HG03175 (cell line): ENCODE results near the gene PSMC5.
A peak's percentile ranks its signal among the peaks of the same experiment; 100 is the strongest.
"Not testable (repeated sequence)": the region's sequence is repeated elsewhere in the genome, so short reads cannot be mapped to it uniquely, and the experiment has no call there.

Experiments used
- ATAC-seq: cut with Tn5 transposase; IDR thresholded peaks from one replicate; pipeline ENCODE4 v1.9.1; 2021; ENCODE audit warnings: mild to moderate bottlenecking, moderate library complexity; ENCODE audit not compliant: unreplicated experiment

The PSMC5 gene

DNA sequence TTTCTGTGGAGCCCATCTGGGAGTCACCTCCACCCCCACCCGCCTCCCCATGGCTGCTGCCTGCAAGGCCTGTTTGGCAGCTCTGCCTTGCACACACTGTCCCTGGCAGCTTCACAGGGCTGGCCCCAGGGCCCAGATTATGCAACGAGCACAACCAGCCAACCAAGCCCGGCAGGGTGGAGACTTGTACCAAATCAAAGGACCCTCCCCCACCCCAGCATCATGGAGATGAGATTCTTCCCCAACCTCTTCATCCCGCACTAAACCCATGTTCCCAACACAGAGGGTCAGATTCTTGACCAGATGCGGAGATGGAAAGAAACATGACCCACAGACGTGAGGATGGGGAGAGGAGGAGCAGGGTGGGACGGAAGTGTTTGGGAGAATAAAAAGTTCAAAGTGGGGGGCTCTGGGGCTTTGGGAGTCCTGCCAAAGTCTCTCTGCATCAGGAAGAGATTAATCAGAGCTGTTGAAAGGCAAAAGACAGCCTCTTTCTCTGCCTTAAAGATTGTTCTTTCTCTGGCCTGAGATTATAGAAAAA, 11.5 kb downstream of the PSMC5 start:
- ATAC-seq: no peak

DNA sequence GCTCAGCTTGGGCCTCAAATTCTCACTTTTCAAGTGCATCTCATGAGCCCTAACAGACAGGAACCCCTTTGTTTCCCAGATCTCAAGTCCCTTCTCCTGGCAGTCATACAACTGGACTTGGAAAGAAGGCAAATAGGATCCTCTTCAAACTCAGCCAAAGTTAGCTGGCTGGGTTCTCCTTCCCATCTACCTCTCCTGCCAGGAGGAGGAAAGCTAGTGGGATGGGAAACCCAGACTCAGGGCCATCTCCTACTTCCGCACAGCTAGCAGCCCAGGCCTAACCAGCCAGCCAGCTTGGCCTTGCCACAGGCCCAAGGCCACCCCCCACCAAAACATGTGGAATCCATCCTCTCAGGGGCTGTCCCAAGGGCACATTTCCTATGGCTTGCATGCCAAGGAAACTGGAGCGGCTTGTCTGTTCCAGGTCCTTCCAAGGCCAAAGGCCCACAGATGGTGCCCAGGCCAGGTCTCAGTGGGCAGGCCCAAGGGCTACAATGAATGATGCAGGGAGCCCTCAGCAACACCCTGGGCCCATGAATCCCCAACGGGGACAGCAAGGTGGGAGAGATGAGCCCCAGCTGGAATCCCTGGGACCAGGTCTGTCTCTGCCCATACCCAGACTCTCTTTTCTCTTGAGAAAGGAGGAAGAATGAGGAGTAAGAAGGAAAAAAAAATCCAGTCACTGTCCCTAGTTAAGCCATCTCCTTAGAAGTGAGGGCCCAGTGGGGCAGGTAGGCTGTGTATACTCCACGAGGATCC, 13.5 kb downstream of the PSMC5 start:
- ATAC-seq: no peak

DNA sequence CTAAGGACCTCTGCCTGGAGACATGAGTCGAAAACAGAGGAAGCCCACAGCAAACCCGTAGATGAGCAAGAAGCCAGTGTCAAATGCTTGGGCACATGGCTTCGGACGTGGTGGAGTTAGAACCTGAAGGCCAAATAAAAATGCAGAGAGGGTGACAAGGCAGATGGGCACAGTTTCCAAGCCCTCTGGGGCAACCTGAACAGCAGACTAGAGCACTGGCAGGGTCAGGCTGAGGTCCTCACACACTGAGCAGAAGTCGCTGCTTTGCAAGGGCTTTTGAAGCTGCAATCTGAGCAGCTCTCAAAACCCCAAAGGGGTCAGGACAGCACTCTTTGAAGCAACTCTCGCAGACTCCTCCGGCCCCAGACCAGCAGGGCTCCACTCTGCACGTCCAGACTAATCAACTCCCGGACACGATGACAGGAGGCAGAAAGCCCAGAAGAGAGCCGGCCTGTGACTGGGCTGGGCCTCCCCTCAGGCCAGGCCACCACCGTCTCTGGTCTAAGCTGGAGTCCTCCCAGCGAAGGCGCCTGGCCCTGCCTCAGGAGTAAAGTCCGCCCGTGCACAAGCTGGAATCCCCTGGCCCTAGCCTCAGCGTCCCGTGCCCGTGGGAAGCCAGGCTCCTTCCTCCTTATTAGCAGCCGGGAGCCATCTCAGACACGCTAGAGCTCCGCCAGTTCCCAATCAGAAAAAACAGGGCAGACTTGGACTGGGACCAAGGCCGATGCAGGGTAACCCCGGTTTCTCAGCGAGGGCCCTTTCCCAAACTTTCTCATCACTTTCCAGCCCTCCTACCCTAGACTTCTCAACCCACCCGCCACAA, 14.3 kb downstream of the PSMC5 start:
- no peak for ATAC-seq

DNA sequence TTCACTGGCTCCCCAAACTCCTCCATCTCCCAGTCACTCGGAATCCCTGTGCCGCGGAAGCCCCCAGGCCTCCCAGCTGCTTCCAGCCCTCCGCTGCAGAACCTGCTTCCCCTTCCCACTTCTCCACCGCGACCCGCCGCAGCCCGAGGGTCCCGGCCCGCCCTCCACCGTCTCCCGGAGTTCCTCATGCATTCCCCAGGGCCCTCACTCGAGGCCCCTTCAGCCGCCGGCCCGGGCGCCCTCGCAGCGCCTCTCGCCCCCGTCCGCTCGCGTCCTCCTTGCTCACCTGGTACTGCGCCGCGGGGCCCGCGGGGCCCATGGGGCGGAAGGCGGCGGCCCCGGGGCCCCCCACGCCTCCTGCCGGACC, 14.9 kb downstream of the PSMC5 start:
- peak; percentile 24 for ATAC-seq

DNA sequence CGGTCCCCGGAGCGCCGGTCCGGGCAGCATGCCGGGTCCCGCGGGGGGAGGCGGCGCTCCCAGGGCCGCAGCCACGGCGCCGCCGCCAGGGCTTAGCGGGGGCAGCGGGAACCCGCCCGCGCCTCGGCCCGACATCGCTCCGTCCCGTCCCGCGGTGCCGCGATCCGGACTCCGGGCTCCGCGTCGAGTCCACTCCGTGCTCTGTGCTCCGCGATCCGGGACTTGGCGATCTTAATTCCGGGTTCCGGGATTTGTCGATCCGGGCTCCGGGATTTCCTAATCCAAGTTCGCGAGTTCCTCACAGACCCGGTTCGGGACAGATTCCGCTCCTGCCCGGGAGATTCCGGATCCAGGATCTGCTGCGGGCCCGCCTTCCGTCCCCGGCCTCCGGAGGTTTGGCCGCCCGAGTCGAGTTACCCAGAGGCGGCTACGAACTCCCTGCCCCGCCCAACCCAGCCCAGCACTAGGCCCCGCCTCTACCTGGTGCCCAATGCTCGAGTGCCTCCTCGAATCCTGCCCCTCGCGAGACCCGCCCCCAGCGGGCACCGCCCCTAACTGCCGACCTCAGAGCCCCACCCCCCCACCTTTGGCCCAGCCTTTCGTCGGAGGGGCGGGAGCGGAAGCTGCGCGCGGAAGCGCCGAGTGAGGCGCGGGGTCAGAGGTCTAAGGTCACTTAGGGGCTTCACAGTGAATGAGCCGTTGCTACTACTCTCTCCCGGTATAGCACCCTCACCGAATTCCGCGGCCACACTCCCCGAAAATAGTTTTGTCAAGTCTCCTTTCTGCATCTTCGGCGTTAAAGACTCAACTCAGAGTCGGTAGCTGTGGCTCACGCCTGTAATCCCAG, 15.5 kb downstream of the PSMC5 start, which contains the start of gene SMARCD2:
Gene SMARCD2 (minus strand): TSS at position 146 of the 847 bp plus-strand sequence. CDS start 11 bp downstream, at position 135.
- peak; percentile 73 for ATAC-seq

DNA sequence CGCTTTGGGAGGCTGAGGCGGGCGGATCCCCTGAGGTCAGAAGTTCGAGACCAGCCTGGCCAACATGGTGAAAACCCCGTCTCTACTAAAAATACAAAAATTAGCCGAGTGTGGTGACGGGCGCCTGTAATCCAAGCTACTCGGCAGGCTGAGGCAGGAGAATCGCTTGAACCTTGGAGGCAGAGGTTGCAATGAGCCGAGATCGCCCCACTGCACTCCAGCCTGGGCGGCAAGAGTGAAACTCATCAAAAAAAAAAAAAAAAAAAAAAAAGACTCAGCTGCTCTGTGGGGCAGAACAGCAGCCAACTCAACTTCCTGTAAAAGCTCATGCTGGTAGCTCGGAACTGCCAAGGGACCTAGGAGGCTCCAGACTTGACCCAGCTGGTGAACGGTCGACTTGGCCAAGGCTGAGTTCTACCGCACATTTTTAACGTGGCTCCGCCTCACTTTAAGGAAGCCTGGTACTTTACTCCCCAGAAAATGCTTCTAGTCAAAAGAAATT, 16.2 kb downstream of the PSMC5 start:
- ATAC-seq: peak; percentile 30

DNA sequence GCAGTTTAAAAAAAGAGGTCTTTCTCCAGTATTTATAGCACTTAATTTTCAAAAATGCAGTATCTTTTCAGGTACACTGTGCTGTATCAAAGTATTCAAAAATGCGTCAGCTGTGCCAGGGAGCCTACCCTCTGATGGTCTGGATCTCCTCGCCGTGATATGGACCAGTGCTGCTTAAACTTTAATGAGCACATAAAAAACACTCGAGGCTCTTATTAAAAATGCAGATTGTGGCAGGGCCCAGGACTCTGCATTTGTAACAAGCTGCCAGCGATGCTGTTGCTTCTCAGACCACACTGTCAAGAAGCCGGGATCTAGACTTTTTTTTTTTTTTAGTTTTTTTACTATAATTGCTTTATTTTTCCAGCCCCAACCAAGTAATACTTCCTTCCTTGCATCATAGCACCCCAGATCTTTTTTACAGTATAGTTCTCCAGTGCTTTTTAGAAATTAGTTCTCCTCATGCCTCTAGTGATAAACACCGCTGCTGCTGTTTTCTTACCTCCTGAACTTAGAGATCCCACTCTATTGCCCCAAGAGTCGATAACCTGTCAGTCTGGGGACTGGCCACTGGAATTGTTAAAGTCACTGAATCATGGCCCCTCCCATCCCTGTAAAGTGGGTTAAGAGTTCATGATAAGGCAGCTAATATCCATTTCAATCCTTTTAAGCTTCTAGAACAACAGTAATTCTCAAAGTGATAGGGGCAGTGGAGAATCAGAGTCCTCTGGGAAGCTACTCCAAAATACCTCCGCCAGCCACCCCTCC, 16.9 kb downstream of the PSMC5 start:
- no peak for ATAC-seq

DNA sequence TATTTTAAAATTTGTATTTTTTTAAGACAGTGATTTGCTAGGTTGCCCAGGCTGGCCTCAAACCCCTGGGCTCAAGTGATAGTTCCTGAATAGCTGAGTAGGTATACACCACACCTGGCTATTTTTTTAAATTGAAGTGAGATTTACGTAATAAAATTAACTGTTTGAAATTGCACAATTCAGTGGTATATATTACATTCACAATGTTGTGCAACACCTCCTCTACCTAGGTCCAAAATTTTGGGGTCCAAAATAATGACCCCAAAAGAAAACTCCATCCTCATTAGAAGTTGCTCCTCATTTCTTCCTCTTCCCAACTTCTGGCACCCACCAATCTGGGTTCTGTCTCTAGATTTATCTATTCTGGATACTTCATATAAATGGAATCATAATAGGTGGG, 18.3 kb downstream of the PSMC5 start:
- ATAC-seq: no peak

DNA sequence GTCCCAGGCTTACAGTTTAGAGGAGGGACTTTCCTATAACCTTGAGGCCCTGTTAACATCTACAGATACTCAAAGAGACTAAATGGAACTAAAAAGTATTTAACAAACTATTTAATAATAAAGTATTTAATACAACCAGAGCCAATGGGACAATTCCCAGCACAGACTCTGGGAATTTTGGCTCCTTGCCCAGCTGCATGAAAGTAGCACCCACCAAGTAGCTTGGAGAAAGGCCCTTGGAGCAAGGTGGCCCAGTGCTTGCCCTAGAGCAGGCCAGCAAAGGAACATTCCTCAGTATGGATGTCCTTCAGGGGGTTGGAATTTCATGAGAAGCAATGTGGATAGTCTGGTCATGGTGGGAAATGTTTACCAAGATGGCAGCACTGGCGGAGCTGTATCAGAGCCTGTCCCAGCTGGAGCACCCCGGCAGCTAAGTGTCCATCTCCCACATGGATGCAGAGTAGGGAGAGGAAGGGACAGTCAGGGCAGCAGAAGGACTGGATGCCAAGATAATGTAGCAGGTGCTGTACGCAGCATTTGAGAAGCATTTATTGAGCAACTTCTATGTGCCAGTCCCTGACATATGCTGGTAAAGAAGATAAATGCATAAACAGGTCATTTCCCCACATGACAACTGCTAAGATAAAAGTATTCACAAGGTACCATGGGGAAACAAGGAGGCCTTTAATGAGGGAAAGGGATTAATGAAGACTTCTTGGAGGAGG, 20.5 kb downstream of the PSMC5 start:
- ATAC-seq: no peak

DNA sequence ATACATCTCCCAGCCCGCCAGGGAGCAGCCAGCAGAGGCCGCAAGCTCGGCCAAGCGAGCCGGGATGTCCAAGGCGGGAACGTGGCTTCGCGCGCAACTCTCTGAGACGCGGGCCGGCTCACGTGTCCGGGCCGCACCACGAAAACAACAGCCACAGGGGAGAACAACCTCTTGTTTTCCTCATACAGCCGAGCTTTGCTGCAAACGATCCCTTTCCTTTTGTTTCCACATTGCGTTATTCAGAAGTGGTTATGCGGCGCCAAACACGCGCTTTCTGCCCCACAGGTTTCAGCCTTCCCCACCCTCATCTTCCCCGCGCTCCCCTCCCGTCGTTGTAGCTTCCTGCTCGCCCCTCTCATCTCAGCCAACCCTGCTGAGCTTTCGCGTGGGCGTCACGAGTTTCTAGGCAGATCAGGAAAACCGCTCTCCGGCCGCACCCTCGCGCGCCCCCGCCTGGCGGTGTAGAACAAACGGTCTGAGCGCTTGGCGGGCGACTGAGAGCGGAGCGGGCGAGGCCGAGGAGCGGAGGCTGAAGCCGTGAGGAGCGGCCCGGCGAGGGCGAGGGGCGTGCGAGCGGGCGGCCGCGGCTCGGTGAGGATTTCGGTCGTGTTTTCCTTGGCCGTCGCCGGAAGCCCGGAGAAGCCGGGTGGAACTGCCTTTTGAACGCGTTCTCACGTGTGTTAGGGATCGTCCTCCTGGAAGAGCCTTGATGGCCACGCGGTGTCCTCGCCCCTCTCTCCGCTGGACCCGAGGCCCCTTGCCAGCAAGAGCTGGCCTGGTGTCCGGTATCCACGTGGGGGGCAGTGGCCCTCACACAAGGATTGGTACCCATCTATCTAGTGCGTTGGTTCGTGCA, 21.8 kb downstream of the PSMC5 start:
- ATAC-seq: peak; percentile 97

DNA sequence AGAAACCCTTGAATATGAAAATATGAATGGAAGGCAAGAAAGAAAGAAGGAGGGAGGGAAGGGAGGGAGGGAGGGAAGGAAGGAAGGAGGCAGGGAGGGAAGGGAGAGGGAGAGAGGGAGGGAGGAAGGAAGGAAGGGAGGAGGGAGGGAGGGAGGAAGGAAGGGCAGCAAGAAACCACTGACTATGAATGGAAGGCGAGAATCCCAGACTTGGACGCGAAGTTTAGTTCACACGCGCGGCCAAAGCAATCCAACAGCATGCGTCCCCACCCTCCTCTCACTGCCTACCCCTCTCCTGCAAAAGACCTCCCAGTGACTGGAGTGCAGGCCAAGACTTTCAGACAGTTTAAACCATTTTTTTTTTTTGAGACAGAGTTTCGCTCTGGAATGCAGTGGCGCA, 23.2 kb downstream of the PSMC5 start:
- ATAC-seq: no peak

DNA sequence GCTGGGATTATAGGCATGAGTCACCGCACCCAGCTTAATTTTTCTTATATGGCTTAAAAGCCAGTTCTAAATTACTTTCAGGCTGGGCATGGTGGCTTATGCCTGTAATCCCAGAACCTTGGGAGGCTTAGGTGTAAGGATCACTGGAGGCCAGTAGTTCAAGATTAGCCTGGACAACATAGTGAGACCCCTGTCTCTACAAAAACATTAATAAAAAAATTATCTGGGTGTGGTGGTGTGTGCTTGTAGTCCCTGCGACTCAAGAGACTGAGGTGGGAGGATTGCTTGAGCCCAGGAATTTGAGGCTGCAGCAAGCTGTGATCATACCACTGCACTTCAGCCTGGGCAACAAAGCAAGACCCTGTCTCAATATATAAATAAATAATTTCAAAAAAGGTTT, 26.0 kb downstream of the PSMC5 start:
- no peak for ATAC-seq

DNA sequence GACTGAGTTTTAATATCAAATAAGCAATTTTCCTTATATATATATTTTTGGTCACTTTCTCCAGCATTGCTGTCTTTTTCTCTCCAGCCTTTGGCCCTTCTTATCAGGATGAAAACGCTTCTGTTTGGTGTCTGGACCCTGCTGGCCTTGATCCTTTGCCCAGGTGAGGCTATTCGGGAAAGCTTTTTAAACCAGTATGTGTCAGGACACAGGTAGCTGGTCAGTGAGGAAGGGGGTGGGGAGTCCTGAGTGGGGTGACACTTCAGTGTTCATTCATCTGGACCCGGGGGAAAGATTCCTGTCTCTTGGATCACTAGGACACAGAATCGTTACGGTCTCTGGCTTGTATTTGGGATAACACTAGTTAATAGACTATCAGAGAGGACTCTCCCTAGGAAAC, 27.5 kb downstream of the PSMC5 start:
- no peak for ATAC-seq

DNA sequence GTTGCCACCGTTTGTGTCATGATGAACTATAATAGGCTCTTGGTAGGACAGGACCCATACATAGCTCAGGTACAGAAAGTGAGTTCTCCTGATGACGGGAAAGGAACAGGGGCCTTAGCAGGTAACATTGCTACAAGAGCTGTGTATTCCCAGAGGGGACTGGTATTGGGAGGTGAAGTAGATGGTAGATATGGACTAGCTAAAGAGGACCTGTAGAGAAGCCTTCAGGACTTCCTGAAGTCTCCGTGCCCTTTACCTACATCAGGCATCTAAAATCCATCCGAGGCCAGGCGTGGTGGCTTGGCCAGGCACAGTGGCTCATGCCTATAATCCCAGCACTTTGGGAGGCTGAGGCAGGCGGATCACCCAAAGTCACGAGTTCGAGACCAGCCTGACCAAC, 28.0 kb downstream of the PSMC5 start:
- no peak for ATAC-seq

DNA sequence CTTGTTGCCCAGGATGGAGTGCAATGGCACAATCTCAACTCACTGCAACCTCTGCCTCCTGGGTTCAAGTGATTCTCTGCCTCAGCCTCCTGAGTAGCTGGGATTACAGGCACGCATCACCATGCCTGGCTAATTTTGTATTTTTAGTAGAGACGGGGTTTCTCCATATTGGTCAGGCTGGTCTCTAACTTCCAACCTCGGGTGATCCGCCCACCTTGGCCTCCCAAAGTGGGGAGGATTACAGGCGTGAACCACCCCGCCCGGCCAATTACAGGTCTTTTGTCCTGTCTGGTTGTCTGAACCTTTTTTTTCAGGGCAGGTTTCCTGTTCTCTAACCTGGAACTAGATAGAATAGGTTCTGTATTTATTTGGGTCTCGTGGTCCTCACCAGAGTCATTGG, 29.2 kb downstream of the PSMC5 start:
- ATAC-seq: not testable (repeated sequence)

DNA sequence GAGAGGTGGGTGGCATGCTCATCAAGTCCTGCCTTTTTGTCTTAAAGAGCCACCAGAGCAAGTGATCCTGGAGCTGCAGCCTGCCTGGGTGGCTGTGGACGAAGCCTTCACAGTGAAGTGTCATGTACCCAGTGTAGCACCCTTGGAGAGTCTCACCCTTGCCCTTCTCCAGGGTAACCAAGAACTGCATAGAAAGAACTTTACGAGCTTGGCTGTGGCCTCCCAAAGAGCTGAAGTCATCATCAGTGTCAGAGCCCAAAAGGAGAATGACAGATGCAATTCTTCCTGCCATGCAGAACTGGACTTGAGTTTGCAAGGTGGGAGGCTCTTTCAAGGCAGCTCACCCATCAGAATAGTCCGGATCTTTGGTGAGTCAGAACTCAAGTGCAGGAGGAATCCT, 32.0 kb downstream of the PSMC5 start:
- ATAC-seq: no peak

DNA sequence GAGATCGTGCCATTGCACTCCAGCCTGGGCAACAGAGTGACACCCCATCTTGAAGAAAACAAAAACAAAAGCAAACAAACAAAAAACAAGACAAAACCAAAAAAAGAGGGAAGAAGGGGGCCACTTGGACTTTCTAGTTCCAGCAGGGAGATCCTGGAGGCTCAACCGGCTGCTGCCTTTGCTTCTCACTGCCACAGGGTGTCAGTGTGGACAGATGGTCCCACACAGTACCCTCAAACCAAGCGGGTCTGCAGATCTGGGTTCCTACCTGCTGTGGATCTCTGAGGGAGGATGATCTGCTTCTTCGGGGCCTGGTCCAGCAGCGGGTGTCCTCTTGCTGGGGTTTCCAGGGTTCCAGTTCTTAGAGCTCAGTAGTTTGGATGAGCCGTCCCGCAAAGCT, 39.4 kb downstream of the PSMC5 start:
- ATAC-seq: not testable (repeated sequence)

DNA sequence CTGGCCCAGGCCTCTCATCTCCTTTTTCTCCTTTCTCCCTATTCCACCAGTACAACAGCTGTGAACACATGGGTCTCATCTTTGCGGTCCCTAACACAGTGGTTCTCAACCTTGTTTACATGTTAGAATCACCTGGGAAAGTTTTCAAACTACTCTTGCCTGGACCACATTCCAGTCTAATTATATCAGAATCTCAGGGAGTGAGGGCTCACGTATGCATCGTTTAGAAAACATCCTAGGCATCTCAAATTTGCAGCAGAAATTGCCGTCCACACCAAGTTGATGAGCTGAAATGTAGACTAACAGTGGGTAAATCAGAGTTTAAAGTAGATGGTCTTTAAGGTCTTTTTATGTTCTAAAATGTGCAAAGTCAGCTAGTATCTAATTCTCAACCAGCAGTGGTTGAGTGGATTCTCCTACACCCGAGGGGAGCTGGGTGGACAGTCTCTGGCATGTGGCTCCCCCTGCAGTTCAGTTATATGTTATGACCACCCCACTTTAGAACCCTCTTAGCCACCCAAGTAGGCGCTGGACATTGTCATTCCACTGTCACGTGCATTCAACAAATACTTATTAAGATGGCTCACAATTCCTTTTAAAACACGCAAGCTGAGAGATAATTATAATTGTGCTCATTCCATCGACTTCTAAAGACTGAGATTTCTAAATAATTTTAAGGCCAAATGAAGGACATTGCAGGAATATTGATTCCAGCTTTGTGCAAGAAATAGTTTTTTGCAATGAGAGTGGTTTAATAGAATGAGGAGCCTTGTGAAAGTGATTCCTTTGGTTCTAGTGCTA, 42.5 kb downstream of the PSMC5 start:
- ATAC-seq: not testable (repeated sequence)
